Small intestine (tissue), 7 donors: ENCODE results near the gene NMD3. TPM values are rescaled to one million over a fixed set of nuclear protein-coding genes. Genes with fewer than 3 reads are reported as not detected.
"Not testable (repeated sequence)": the region's sequence is repeated elsewhere in the genome, so short reads cannot be mapped to it uniquely, and the experiment has no call there.

Source experiments
- DNase-seq, 2 donors: peaks; one replicate each; pipeline versions ENCODE4 v3.0.0 to v3.0.0-alpha.2; 2013
- FAIRE-seq: peaks from 2 replicates; lab custom pipeline; 2012; peaks lifted over from hg19 to GRCh38; lab: Jason Lieb, UNC
- H3K27ac ChIP-seq, 3 donors: one replicate each; pipeline ENCODE4 v1.5.1; 2013; ENCODE audit warnings: low read length in 2 of 3, mild to moderate bottlenecking in 2 of 3, control low read depth in 1 of 3, inconsistent platforms in 1 of 3, low read depth in 1 of 3, moderate library complexity in 1 of 3
- H3K27me3 ChIP-seq, 3 donors: one replicate each; pipeline ENCODE4 v1.6.1; 2013; ENCODE audit warnings: low read length in 3 of 3, inconsistent platforms in 1 of 3; ENCODE audit not compliant: control insufficient read depth in 3 of 3, insufficient read depth in 3 of 3
- H3K36me3 ChIP-seq, 3 donors: one replicate each; pipeline ENCODE4 v1.6.1; 2013; ENCODE audit warnings: low read length in 3 of 3, inconsistent platforms in 1 of 3, low read depth in 1 of 3, mild to moderate bottlenecking in 1 of 3, moderate library complexity in 1 of 3; ENCODE audit not compliant: control insufficient read depth in 3 of 3, insufficient read depth in 2 of 3
- H3K4me1 ChIP-seq, 3 donors: one replicate each; pipeline ENCODE4 v1.6.1; 2013; ENCODE audit warnings: low read length in 2 of 3, inconsistent platforms in 1 of 3, low read depth in 1 of 3, mild to moderate bottlenecking in 1 of 3, moderate library complexity in 1 of 3; ENCODE audit not compliant: control insufficient read depth in 3 of 3, insufficient read depth in 2 of 3
- H3K4me3 ChIP-seq, 3 donors: one replicate each; pipeline ENCODE4 v1.5.1; 2013; ENCODE audit warnings: low read length in 3 of 3, control low read depth in 1 of 3, inconsistent platforms in 1 of 3, low read depth in 1 of 3, mild to moderate bottlenecking in 1 of 3, moderate library complexity in 1 of 3
- H3K9me3 ChIP-seq, 2 donors: one replicate each; pipeline ENCODE4 v1.6.1; 2013; ENCODE audit warnings: low read depth in 1 of 2, low read length in 1 of 2; ENCODE audit not compliant: control insufficient read depth in 2 of 2, insufficient read depth in 1 of 2
- WGBS, 3 donors: extraction: QIAGEN DNeasy Blood & Tissue Kit; methylation state at CpG; one replicate each; pipeline ENCODE4 v1.1.7; 2013; 5-methylcytosine and 5-hydroxymethylcytosine counted together
- polyA plus RNA-seq, 4 donors: library from polyadenylated mRNA; stranded (reverse) in 3 of 4; unstranded in 1 of 4; fragments of 200-250 nt in 3 of 4; fragments of 120-200 nt in 1 of 4; gene quantifications; one replicate each; pipeline versions ENCODE4 v1.2.1 to v1.2.3, GENCODE V29; 2013
- donor health status: healthy with polysubstance abuse.
- donor health status: control.
- donor health status: control.
- donor health status: Bipolar disorder and iron deficiency.
- donor health status: healthy.

Gene NMD3
- polyA plus RNA-seq, 4 donors = 15.9 to 49.2 (median 23.2) TPM

DNA sequence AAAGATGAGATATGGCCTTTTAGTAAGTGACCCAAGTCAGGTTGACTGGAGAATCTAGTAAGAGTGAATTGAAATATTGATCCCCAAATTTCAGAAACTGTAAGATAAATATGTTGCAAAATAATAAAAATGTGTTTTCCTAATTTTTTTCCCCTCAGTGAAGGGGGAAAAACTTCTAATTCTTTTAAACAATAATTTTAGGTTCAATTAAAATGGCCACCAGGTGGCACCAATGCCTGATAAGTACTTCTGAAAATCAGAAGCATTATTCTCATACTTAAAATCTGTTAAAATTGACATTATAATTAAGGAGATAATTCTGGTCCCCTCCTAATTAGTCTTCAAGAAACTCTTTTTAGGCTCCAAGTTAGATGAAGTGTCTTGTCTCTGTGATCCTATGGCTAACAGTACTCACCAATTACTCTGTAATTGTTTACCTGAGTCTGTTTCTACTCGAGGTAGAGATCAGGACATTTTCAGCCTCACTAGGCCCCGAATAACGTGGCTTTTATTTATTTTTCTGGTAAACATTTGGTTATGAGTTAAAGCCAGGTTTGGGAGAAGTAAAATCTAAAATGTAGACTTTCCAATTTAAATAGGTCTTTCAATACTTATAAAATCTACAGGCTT lies 52.6 kb downstream of the NMD3 start:
- peaks cover 0 to 8% (median 2%) of the 10 kb centered on the region in 3 donors for H3K36me3 ChIP-seq
- peak; percentile 41 for FAIRE-seq
- 47 to 58% (median 50%) methylated on average over 3 of the region's 3 CpGs for WGBS, 3 donors
- H3K27me3 ChIP-seq = no peaks in the 10 kb centered on the region
- DNase-seq = peak; percentile 17 to 33
- H3K4me3 ChIP-seq = no peak overlapping the region
- peaks cover 1 to 23% of the 10 kb centered on the region in 2 donors for H3K9me3 ChIP-seq
- H3K27ac ChIP-seq = no peak overlapping the region
- H3K4me1 ChIP-seq = no peaks in the 10 kb centered on the region

DNA sequence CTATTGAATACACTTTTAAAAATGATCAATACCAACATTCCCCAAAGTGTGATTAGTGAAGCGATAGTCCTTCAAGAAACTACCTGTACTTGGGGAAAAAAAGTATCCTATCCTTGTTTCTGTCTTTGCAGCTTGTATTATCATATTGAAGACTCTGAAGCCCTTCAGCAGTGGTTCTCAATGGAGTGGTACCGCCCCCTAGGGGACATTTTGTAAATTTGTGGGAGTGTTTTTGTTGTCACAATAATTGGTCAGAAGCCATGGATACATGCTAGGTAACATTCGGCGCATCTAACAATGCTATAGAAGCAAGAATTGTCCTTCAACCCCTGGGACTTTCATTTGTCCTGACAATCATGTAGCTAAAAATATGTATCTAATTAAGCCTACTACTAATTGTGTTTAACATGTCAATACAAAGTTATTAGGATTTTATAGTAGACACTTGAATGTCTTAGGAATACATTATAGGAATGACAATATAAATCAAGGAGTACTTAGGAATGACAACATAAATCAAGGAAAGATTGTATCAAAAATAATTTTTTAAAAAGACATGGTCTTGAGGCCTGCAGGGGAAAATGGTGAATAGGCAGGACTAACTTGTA lies 53.7 kb downstream of the NMD3 start:
- no peak overlapping the region for H3K27ac ChIP-seq
- DNase-seq (peak; percentile 54 to 60), FAIRE-seq (no peak)
- H3K4me3 ChIP-seq = no peak overlapping the region
- no peaks in the 10 kb centered on the region for H3K27me3 ChIP-seq
- WGBS, 3 donors = 69 to 76% (median 71%) methylated on average over 4 of the region's 4 CpGs
- peaks cover 1 to 23% of the 10 kb centered on the region in 2 donors for H3K9me3 ChIP-seq
- H3K36me3 ChIP-seq = peaks cover 0 to 8% (median 2%) of the 10 kb centered on the region in 3 donors
- no peaks in the 10 kb centered on the region for H3K4me1 ChIP-seq

DNA sequence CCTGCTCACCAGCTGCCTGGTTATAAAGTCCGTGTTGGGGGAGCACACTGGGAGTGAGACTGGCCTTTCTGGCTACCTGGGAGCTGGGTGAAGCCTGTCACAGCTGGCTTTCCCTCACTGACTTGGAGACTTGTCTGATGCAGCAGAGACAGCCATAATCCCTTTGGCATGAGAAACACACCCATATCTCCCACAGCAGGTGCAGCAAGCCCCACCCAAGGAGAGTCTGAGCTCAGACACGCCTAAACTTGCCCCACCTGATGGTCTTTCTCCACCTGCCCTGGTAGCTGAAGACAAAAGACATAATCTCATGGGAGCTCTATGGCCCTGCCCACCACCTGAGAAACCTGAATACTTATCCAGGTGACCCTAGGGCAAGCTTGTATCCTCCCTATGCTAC lies 54.8 kb downstream of the NMD3 start:
- peaks cover 0 to 8% (median 2%) of the 10 kb centered on the region in 3 donors for H3K36me3 ChIP-seq
- H3K9me3 ChIP-seq = peaks cover 1 to 30% of the 10 kb centered on the region in 2 donors
- no peaks in the 10 kb centered on the region for H3K27me3 ChIP-seq
- H3K27ac ChIP-seq = no peak overlapping the region
- WGBS, 3 donors = 25 to 71% (median 49%) methylated on average over 2 of the region's 2 CpGs
- H3K4me1 ChIP-seq = no peaks in the 10 kb centered on the region
- DNase-seq (peak; percentile 3 to 25), FAIRE-seq (no peak)
- no peak overlapping the region for H3K4me3 ChIP-seq

DNA sequence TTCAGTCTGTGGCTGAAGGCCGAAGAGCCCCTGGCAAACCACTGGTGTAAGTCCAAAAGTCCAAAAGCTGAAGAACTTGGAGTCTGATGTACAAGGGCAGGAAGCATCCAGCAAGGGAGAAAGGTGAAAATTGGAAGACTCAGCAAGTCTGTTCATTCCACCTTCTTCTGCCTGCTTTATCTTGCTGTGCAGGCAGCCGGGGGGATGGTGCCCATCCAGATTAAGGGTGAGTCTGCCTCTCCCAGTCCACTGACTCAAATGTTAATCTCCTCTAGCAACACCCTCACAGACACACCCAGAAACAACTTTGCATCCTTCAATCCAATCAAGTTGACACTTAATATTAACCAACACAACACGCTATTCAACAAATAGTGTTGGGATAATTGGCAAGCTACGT lies 61.3 kb downstream of the NMD3 start:
- not testable (repeated sequence) for H3K27ac ChIP-seq, DNase-seq, H3K27me3 ChIP-seq, H3K4me1 ChIP-seq, H3K36me3 ChIP-seq, H3K4me3 ChIP-seq, FAIRE-seq
- 88 to 95% (median 91%) methylated on average over 4 of the region's 4 CpGs for WGBS, 3 donors
- peaks cover 1 to 25% of the 10 kb centered on the region in 2 donors for H3K9me3 ChIP-seq

DNA sequence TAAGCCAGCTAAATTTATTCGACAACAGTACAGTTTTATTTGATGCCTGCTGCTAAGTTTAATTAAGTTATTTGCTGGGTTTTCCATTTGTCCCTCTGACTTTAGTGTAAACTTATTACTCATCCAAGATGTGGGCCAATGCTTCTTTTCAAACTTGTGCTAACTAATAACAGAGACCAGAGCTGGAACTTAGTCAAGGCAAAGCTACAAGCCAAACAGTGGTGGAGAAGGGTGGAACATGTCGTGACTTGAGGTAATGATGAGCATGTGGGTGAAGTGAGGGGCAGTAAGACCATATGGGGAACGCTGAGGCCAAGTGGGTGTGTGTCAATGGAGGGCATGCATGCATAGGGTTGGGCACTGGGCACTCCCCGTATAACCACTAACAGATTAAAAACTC lies 63.9 kb downstream of the NMD3 start:
- FAIRE-seq = no peak
- peaks cover 0 to 13% of the 10 kb centered on the region in 2 donors for H3K9me3 ChIP-seq

DNA sequence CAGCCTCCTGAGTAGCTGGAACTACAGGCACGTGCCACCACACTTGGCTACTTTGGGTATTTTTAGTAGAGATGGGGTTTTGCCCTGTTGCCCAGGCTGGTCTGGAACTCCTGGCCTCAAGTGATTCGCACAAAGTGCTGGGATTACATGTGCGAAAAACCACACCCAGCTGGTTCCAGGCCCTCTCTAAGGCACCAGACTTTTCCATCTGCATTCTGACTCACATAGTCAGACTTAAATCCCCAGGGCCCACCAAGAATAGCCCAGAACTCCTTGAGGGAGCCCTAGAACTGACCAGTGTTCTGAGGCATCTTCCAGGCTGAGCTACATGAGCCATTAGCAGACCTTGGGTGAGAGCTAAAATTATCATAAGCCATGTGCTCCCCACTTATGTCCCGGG lies 68.1 kb downstream of the NMD3 start:
- Histone ChIP-seq H3K4me1 (no peaks in the 10 kb centered on the region), H3K27me3 (no peaks in the 10 kb centered on the region), H3K36me3 (no peaks in the 10 kb centered on the region), H3K27ac (no peak overlapping the region), H3K4me3 (no peak overlapping the region), H3K9me3 (peaks cover 0 to 3% of the 10 kb centered on the region in 2 donors)
- no peak for DNase-seq
- 93 to 99% (median 96%) methylated on average over 4 of the region's 4 CpGs for WGBS, 3 donors
- FAIRE-seq = no peak

More for the DNA sequence above, 63.9 kb downstream of the NMD3 start:
- DNase-seq = no peak
- H3K36me3 ChIP-seq = no peaks in the 10 kb centered on the region
- 82 to 89% (median 85%) methylated on average over 4 of the region's 4 CpGs for WGBS, 3 donors
- no peak overlapping the region for H3K27ac ChIP-seq
- H3K4me1 ChIP-seq = no peaks in the 10 kb centered on the region
- no peaks in the 10 kb centered on the region for H3K27me3 ChIP-seq
- no peak overlapping the region for H3K4me3 ChIP-seq

DNA sequence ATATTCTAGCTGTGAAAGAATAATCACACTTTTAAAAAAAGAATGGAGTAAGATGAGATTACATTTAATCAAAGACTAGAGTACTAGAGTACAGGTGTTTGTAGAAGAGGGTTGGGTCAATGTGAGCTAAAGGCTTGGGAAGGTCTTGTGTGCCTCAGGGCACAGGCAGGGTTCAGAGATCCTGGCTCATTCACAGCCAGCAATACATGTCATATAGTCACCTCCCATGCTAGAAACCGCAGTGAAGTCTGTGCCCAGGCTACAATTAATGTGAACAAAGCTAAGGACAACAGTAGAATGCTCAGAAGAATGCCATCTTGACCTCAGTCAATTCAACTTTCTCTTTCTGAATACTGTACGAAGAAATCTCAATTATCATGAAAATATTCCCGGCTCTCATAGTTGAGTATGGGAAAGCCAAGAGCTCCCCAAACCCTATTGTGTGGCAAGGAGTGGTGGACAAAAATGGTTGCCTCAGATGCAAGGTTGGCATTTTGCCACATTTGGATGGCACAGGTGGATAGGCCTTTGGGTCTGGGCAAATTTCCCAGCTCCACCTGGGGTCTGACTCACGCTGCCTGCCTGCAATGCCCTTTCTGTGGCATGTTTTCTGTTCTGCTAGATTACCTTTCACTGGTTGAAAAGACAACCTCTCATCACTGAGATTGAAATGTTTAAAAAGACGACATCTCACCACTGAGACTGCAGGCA lies 70.2 kb downstream of the NMD3 start:
- Histone ChIP-seq H3K36me3 (no peaks in the 10 kb centered on the region), H3K9me3 (no peaks in the 10 kb centered on the region), H3K4me3 (no peak overlapping the region), H3K27me3 (no peaks in the 10 kb centered on the region), H3K27ac (no peak overlapping the region), H3K4me1 (no peaks in the 10 kb centered on the region)
- DNase-seq (no peak), FAIRE-seq (no peak)
- WGBS, 3 donors = 62 to 86% (median 77%) methylated on average over 5 of the region's 5 CpGs

DNA sequence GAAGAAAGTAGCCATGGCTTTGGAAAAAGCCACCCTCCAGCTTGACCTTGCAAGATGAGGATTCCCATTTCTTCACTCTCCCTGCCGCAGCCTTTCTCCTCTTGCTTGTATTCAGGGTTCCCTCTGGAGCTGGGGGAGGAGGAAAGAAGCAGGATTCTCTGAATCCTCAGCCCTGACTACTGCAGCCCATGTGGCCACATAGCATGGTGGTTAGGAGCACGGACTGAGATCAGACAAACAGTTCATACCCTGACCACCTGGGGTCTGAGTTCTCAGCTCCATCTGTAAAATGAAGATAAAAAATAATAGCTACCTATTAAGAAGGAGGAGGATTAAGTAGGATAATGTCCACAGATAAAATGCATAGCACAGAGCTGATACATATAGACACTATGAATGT lies 72.3 kb downstream of the NMD3 start:
- no peak overlapping the region for H3K27ac ChIP-seq
- FAIRE-seq (no peak), DNase-seq (no peak)
- WGBS, 3 donors = 72 to 83% (median 78%) methylated on average over 2 of the region's 2 CpGs
- no peak overlapping the region for H3K4me3 ChIP-seq
- no peaks in the 10 kb centered on the region for H3K36me3 ChIP-seq
- H3K9me3 ChIP-seq = no peaks in the 10 kb centered on the region
- H3K4me1 ChIP-seq = no peaks in the 10 kb centered on the region
- H3K27me3 ChIP-seq = no peaks in the 10 kb centered on the region
